Breast epithelium (tissue), 4 donors: ENCODE measurements around the gene DYRK1A. TPM values are rescaled to one million over a fixed set of nuclear protein-coding genes. Genes with fewer than 3 reads are reported as not detected.

Experiments used
- DNase-seq, 2 donors: peaks; one replicate each; pipeline ENCODE4 v3.0.0-alpha.2; 2019; ENCODE audit warnings: low spot score in 2 of 2
- H3K27ac ChIP-seq, 2 donors: fragments of 200-600 bp; sonication (generic) in 1 of 2; one replicate each; pipeline ENCODE4 v1.5.1; 2016 to 2019; ENCODE audit warnings: mild to moderate bottlenecking in 1 of 2
- H3K27me3 ChIP-seq, 2 donors: fragments of 200-600 bp; sonication (generic) in 1 of 2; one replicate each; pipeline versions ENCODE4 v1.5.1 to v1.6.0; 2017 to 2019; ENCODE audit warnings: control low read depth in 1 of 2, mild to moderate bottlenecking in 1 of 2
- H3K36me3 ChIP-seq: fragments of 200-600 bp; one replicate; pipeline ENCODE4 v1.5.1; 2019
- H3K4me1 ChIP-seq, 2 donors: fragments of 200-600 bp; sonication (generic); one replicate each; pipeline ENCODE4 v1.5.1; 2016 to 2019; ENCODE audit warnings: control low read depth in 1 of 2
- H3K4me3 ChIP-seq, 3 donors: fragments of 200-600 bp; sonication (generic); 1 replicate in 2 of 3; 2 replicates in 1 of 3; pipeline ENCODE4 v1.5.1; 2016 to 2019; ENCODE audit warnings: mild to moderate bottlenecking in 3 of 3, moderate library complexity in 2 of 3
- H3K9me3 ChIP-seq, 2 donors: fragments of 200-600 bp; sonication (generic) in 1 of 2; one replicate each; pipeline ENCODE4 v1.5.1; 2016 to 2019; ENCODE audit warnings: control low read depth in 1 of 2
- POLR2A ChIP-seq: fragments of 450-650 bp; IDR thresholded peaks from one replicate; pipeline ENCODE4 v1.6.1; 2016; ENCODE audit warnings: antibody characterized with exemption, mild to moderate bottlenecking, moderate library complexity
- POLR2AphosphoS5 ChIP-seq, 3 donors: sonication (generic); formaldehyde crosslinking; IDR thresholded peaks; one replicate each; pipeline ENCODE4 v1.6.1; 2017; ENCODE audit warnings: antibody characterized with exemption in 3 of 3
- intact Hi-C: fragments of 100-400 bp; cut with DNase I; formaldehyde crosslinking; loops from one replicate; pipeline ENCODE4 v1.15.1; 2023; ENCODE audit warnings: low total_unique reads
- total RNA-seq, 3 donors: library from RNA; depleted of rRNA; stranded (reverse); fragments of >200 nt; gene quantifications; one replicate each; pipeline ENCODE4 v1.1.0, GENCODE V29; 2016
- TF ChIP-seq, protein P1 (sequence below), 3 donors: fragments of 450-650 bp; IDR thresholded peaks; one replicate each; pipeline ENCODE4 v1.5.1; 2016 to 2017; ENCODE audit warnings: antibody characterized with exemption in 3 of 3, mild to moderate bottlenecking in 3 of 3, moderate library complexity in 3 of 3

DYRK1A gene
- total RNA-seq, 3 donors from 2014 or later: 71.7 to 138 (median 93.1) TPM

DNA sequence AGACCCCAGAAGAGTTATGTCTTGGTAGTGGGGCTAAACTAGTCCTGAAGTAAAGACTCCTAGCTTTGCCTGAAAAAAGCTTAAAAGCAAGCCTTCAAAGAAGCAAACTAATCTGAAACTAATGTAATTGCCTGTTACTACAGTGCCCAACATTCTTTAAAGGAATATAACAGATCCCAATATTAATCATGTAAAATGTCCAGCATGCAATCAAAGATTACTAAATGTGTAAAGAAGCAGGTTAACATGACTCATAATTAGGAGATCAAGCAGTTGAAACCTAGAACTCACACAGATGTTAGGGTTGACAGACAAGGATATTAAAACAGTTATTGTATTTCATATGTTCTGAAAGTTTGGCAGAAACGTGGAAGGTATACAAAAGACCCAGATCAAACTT, 17.8 kb downstream of the DYRK1A start:
- Histone ChIP-seq H3K9me3 (no peaks in the 10 kb centered on the region), H3K27ac (no peak overlapping the region), H3K4me3 (no peak overlapping the region), H3K4me1 (no peaks in the 10 kb centered on the region), H3K36me3 (no peaks in the 10 kb centered on the region), H3K27me3 (no peaks in the 10 kb centered on the region)
- TF ChIP-seq POLR2AphosphoS5 (IDR thresholded peaks at IDR 0.05) (no peak), POLR2A (no peak)
- TF ChIP-seq, protein P1, sequence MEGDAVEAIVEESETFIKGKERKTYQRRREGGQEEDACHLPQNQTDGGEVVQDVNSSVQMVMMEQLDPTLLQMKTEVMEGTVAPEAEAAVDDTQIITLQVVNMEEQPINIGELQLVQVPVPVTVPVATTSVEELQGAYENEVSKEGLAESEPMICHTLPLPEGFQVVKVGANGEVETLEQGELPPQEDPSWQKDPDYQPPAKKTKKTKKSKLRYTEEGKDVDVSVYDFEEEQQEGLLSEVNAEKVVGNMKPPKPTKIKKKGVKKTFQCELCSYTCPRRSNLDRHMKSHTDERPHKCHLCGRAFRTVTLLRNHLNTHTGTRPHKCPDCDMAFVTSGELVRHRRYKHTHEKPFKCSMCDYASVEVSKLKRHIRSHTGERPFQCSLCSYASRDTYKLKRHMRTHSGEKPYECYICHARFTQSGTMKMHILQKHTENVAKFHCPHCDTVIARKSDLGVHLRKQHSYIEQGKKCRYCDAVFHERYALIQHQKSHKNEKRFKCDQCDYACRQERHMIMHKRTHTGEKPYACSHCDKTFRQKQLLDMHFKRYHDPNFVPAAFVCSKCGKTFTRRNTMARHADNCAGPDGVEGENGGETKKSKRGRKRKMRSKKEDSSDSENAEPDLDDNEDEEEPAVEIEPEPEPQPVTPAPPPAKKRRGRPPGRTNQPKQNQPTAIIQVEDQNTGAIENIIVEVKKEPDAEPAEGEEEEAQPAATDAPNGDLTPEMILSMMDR (IDR thresholded peaks at IDR 0.05): no peak
- no peak for DNase-seq
- intact Hi-C loops: no loop called here

GRCh38 chr21:37385179-37385765, 18.7 kb downstream of the DYRK1A start:
- intact Hi-C loops: no loop called here

GRCh38 chr21:37386151-37386550, 19.6 kb downstream of the DYRK1A start:
- no peaks in the 10 kb centered on the region for H3K4me1 ChIP-seq
- no peaks in the 10 kb centered on the region for H3K27me3 ChIP-seq
- H3K9me3 ChIP-seq: no peaks in the 10 kb centered on the region
- H3K36me3 ChIP-seq: no peaks in the 10 kb centered on the region
- H3K27ac ChIP-seq: no peak overlapping the region
- no peak for TF ChIP-seq POLR2A
- TF ChIP-seq, protein P1 (IDR thresholded peaks at IDR 0.05): no peak
- intact Hi-C loops: no loop called here
- DNase-seq: no peak
- H3K4me3 ChIP-seq: no peak overlapping the region

More at GRCh38 chr21:37385179-37385765, 18.7 kb downstream of the DYRK1A start:
- DNase-seq: no peak
- Histone ChIP-seq H3K4me3 (no peak overlapping the region), H3K4me1 (no peaks in the 10 kb centered on the region), H3K36me3 (no peaks in the 10 kb centered on the region), H3K9me3 (no peaks in the 10 kb centered on the region), H3K27ac (no peak overlapping the region), H3K27me3 (no peaks in the 10 kb centered on the region)
- TF ChIP-seq, protein P1 (IDR thresholded peaks at IDR 0.05): no peak
- TF ChIP-seq POLR2A (no peak), POLR2AphosphoS5 (IDR thresholded peaks at IDR 0.05) (no peak)

GRCh38 chr21:37389456-37389855, 22.9 kb downstream of the DYRK1A start:
- H3K36me3 ChIP-seq: no peaks in the 10 kb centered on the region
- H3K27me3 ChIP-seq: no peaks in the 10 kb centered on the region
- no peak for DNase-seq
- H3K9me3 ChIP-seq: no peaks in the 10 kb centered on the region
- TF ChIP-seq POLR2AphosphoS5 (IDR thresholded peaks at IDR 0.05): no peak
- TF ChIP-seq POLR2A: no peak
- TF ChIP-seq, protein P1 (IDR thresholded peaks at IDR 0.05): no peak
- no peaks in the 10 kb centered on the region for H3K4me1 ChIP-seq
- H3K4me3 ChIP-seq: no peak overlapping the region
- intact Hi-C loops: no loop called here
- no peak overlapping the region for H3K27ac ChIP-seq

GRCh38 chr21:37391666-37392065, 25.1 kb downstream of the DYRK1A start:
- Histone ChIP-seq H3K36me3 (no peaks in the 10 kb centered on the region), H3K27ac (no peak overlapping the region), H3K4me3 (no peak overlapping the region), H3K9me3 (no peaks in the 10 kb centered on the region), H3K4me1 (no peaks in the 10 kb centered on the region), H3K27me3 (no peaks in the 10 kb centered on the region)
- no peak for DNase-seq
- TF ChIP-seq, protein P1 (IDR thresholded peaks at IDR 0.05): no peak
- TF ChIP-seq POLR2A (no peak), POLR2AphosphoS5 (IDR thresholded peaks at IDR 0.05) (no peak)
- intact Hi-C loops: no loop called here
